ENCODE data around the gene FJX1. TPM values are rescaled to one million over a fixed set of nuclear protein-coding genes. Genes with fewer than 3 reads are reported as not detected.

FJX1 gene
- total RNA-seq, 1 experiment from 2014 or later = 13.7 TPM

DNA sequence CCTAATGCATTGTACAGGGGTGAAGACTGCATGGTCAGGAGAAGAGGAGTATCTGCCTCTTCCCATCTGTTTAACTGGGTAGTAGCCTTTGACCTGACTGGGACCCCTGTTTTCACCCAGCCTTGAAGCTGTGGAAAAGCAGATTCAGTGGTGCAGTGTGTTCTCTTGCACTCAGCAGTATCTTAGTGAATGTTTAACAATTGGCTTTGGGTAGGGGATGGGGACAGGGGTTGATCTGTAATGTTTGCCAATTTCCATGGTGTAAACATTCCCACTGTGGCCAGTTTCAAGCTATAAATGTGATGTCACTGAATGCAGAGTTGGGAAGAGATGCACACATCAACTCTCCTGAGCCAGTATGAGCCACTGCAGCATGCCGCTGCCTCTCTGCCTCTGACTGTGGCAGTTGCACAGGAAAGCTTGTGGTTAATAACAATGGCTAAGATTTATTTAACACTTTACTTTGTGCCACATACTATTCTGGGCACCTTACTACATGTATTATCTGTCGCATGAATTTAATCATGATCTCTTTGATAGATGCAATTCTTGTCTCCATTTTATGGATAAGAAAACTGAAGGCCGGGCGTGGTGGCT lies 15.7 kb downstream of the FJX1 start:
- Histone ChIP-seq H3K27ac (ENCODE audit: low read depth, low read length) (no peak overlapping the region), H3K27me3 (ENCODE audit: insufficient read depth, low read length) (no peaks in the 10 kb centered on the region), H3K4me1 (ENCODE audit: control insufficient read depth in 1 of 2, insufficient read depth in 2 of 2, low read length in 2 of 2) (peaks cover 13 to 26% of the 10 kb centered on the region in 2 experiments), H3K9me2 (ENCODE audit: insufficient read depth) (no peaks in the 10 kb centered on the region), H3K36me3 (ENCODE audit: control insufficient read depth in 1 of 2, insufficient read depth in 2 of 2, low read length in 2 of 2) (no peaks in the 10 kb centered on the region), H3K4me3 (replicated peaks in 1 of 2; ENCODE audit: low read depth in 1 of 2, low read length in 2 of 2) (no peak overlapping the region), H3K4me2 (ENCODE audit: low read length) (no peak overlapping the region), H2AFZ (ENCODE audit: low read depth, low read length, poor library complexity, severe bottlenecking) (no peak overlapping the region), H3K9ac (ENCODE audit: low read length) (no peak overlapping the region), H3K79me2 (ENCODE audit: insufficient read depth, low read length) (no peaks in the 10 kb centered on the region), H4K20me1 (ENCODE audit: insufficient read depth) (no peaks in the 10 kb centered on the region), H3K9me3 (ENCODE audit: control insufficient read depth in 1 of 2, insufficient read depth in 1 of 2, low read depth in 1 of 2, low read length in 2 of 2) (no peaks in the 10 kb centered on the region)
- ATAC-seq (no peak), DNase-seq (ENCODE audit: low read depth, low spot score) (no peak)
- CTCF ChIA-PET = interaction anchor here (0.9 kb wide), 1 partner anchor 188 kb away, joined by 3 read pairs; no protein-coding TSS in a partner anchor
- TF ChIP-seq RAD21 (IDR thresholded peaks at IDR 0.05; ENCODE audit: low read depth) (no peak), EGR1 (IDR thresholded peaks at IDR 0.05; ENCODE audit: low read depth) (no peak), SIN3A (IDR thresholded peaks at IDR 0.05; ENCODE audit: low read depth) (no peak), FOSL1 (IDR thresholded peaks at IDR 0.05; ENCODE audit: low read depth) (no peak), SP1 (IDR thresholded peaks at IDR 0.05; ENCODE audit: low read depth) (no peak), CEBPB (IDR thresholded peaks at IDR 0.05; ENCODE audit: low read depth) (no peak), POLR2A (IDR thresholded peaks at IDR 0.05; ENCODE audit: borderline replicate concordance, extremely low read depth, insufficient read depth, insufficient read length) (no peak), EZH2 (IDR thresholded peaks at IDR 0.05) (no peak), ZNF274 (IDR thresholded peaks at IDR 0.05; ENCODE audit: low read depth, low read length) (no peak), CBX3 (IDR thresholded peaks at IDR 0.05; ENCODE audit: low read depth) (no peak), POLR2AphosphoS5 (IDR thresholded peaks at IDR 0.05; ENCODE audit: low read depth, low read length) (no peak)
- TF ChIP-seq, protein P1, sequence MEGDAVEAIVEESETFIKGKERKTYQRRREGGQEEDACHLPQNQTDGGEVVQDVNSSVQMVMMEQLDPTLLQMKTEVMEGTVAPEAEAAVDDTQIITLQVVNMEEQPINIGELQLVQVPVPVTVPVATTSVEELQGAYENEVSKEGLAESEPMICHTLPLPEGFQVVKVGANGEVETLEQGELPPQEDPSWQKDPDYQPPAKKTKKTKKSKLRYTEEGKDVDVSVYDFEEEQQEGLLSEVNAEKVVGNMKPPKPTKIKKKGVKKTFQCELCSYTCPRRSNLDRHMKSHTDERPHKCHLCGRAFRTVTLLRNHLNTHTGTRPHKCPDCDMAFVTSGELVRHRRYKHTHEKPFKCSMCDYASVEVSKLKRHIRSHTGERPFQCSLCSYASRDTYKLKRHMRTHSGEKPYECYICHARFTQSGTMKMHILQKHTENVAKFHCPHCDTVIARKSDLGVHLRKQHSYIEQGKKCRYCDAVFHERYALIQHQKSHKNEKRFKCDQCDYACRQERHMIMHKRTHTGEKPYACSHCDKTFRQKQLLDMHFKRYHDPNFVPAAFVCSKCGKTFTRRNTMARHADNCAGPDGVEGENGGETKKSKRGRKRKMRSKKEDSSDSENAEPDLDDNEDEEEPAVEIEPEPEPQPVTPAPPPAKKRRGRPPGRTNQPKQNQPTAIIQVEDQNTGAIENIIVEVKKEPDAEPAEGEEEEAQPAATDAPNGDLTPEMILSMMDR (IDR thresholded peaks at IDR 0.05 in 2 of 3, conservative IDR thresholded peaks at IDR 0.05 in 1 of 3; ENCODE audit: borderline replicate concordance in 1 of 3, insufficient read depth in 1 of 3, low read depth in 2 of 3, low read length in 2 of 3) = no peak
- TF ChIP-seq, protein P2, sequence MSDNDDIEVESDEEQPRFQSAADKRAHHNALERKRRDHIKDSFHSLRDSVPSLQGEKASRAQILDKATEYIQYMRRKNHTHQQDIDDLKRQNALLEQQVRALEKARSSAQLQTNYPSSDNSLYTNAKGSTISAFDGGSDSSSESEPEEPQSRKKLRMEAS (IDR thresholded peaks at IDR 0.05) = no peak
- TF ChIP-seq, protein P3, sequence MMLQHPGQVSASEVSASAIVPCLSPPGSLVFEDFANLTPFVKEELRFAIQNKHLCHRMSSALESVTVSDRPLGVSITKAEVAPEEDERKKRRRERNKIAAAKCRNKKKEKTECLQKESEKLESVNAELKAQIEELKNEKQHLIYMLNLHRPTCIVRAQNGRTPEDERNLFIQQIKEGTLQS (IDR thresholded peaks at IDR 0.05) = no peak
- POLR2A ChIA-PET = no interaction called here
- intact Hi-C loops (cut with micrococcal nuclease) = no loop called here
- BruUV-seq (replicated peaks) = no TSS peak
- RAD21 ChIA-PET (ENCODE audit: low non-redundant PET in 1 of 2, low total read pairs in 2 of 2, uncharacterized antibody in 2 of 2, unreplicated experiment in 2 of 2) = no interaction called here
